ENCODE measurements around the gene NDUFS2. TPM values are rescaled to one million over a fixed set of nuclear protein-coding genes. Genes with fewer than 3 reads are reported as not detected.
"Not testable (repeated sequence)": the region's sequence is repeated elsewhere in the genome, so short reads cannot be mapped to it uniquely, and the experiment has no call there.

The NDUFS2 gene
- total and polyA plus RNA-seq, 4 donors, result 110 to 196 (median 168) TPM

DNA sequence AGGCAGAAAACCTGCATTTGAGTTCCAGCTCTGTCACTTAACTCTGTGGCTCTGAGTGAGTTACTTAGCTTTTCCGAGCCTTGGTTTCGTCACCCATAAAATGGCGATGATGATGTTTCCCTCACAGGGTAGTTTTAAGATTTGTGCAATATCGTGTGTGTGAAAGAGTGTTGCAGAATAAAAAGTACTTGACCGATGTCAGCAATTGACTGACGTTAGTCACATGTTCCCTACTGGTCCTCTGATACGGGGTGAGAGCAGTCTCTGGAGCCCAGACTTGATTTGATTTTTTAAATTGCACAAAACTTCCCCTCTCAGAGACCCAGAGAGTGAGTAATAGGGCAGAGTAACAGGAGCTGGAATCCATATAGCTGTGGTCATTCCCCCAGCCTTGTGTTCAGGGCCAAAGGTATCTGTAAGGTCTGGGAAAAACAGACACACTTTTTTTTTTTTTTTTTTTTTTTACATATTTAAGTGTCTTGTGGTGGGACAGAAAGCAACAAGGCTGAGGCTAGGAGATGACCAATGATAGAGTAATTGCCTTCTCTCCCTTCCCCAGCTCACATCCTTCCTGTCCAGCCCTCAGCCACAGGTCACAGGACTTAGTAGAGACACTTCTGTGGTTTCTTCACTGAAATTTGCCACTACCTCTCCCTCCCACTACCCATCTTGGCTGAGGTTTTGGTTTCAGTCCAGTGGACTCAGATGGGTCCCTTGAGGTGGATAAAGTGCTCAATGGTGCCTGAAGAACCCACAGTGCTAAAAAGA, 15.0 kb downstream of the NDUFS2 start:
- no peaks in the 10 kb centered on the region for H3K27me3 ChIP-seq (ENCODE audit: control insufficient read depth, insufficient read depth, low read length)
- peaks cover 31% of the 10 kb centered on the region for H3K36me3 ChIP-seq (ENCODE audit: control insufficient read depth, insufficient read depth, low read length)
- no peaks in the 10 kb centered on the region for H3K4me1 ChIP-seq (ENCODE audit: control insufficient read depth, insufficient read depth, low read length)
- H3K9me3 ChIP-seq (ENCODE audit: control insufficient read depth, insufficient read depth, low read length), result no peaks in the 10 kb centered on the region
- 66% methylated on average over 6 of the region's 7 CpGs for WGBS (ENCODE audit: insufficient coverage)
- H3K4me3 ChIP-seq (ENCODE audit: low read depth, low read length), result no peak overlapping the region
- no peak overlapping the region for H3K27ac ChIP-seq (ENCODE audit: low read depth, low read length)
- DNase-seq (ENCODE audit: low read depth in 4 of 6, low spot score in 6 of 6), result peak in 1 of 6 donors; percentile 55

DNA sequence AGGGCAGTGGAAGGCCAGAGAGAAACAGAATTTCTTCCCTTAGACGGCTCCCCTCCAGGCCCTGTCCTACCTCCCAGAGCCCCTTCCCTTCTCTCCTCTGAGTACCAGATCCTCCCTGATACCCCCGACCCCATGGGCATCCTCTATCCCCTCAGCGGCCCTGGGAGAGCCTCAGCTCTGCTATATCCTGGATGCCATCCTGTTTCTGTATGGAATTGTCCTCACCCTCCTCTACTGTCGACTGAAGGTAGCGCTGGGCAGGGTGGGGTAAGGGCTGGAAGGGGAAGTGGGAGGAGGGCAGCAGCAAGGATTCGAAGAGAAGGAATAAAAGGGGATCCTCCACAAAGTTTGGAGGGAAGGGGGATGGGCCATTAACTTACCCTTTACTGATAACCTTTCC, 15.7 kb downstream of the NDUFS2 start:
- no peak for DNase-seq (ENCODE audit: low read depth in 4 of 6, low spot score in 6 of 6)
- Histone ChIP-seq H3K27ac (ENCODE audit: low read depth, low read length) (no peak overlapping the region), H3K36me3 (ENCODE audit: control insufficient read depth, insufficient read depth, low read length) (peaks cover 24% of the 10 kb centered on the region), H3K27me3 (ENCODE audit: control insufficient read depth, insufficient read depth, low read length) (no peaks in the 10 kb centered on the region), H3K9me3 (ENCODE audit: control insufficient read depth, insufficient read depth, low read length) (no peaks in the 10 kb centered on the region), H3K4me3 (ENCODE audit: low read depth, low read length) (no peak overlapping the region), H3K4me1 (ENCODE audit: control insufficient read depth, insufficient read depth, low read length) (no peaks in the 10 kb centered on the region)
- 53% methylated on average over 3 of the region's 6 CpGs for WGBS (ENCODE audit: insufficient coverage)

DNA sequence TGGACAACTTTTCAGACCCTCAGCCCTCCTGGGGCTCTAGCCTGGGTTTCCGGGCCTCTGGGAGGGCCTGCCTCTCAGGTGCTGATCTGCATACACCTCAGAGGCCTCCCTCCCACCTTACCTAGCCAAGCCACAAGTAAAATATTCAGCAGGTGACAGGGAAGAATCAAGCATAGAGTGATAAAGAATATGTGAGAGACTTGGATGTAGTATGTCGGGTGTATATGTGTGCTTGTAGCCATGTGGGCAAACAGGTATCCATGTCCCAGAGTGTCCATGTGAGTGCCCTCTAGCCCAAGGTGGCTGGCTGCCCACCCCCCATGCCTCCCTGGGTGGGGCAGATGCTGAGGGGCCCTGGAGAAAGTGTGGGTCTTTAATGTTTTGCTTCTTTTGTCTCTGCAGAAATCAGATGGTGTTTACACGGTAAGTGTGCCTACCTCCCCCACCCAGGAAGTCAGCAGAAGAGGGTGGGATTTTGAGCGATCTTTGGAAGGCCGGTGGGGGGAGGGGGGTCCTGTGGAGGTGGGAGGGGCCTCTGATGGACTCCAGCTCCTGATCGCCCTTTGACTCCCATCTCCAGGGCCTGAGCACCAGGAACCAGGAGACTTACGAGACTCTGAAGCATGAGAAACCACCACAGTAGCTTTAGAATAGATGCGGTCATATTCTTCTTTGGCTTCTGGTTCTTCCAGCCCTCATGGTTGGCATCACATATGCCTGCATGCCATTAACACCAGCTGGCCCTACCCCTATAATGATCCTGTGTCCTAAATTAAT, 16.3 kb downstream of the NDUFS2 start:
- Histone ChIP-seq H3K4me3 (ENCODE audit: low read depth, low read length) (no peak overlapping the region), H3K9me3 (ENCODE audit: control insufficient read depth, insufficient read depth, low read length) (no peaks in the 10 kb centered on the region), H3K4me1 (ENCODE audit: control insufficient read depth, insufficient read depth, low read length) (no peaks in the 10 kb centered on the region), H3K36me3 (ENCODE audit: control insufficient read depth, insufficient read depth, low read length) (peaks cover 19% of the 10 kb centered on the region), H3K27me3 (ENCODE audit: control insufficient read depth, insufficient read depth, low read length) (no peaks in the 10 kb centered on the region), H3K27ac (ENCODE audit: low read depth, low read length) (no peak overlapping the region)
- DNase-seq (ENCODE audit: low read depth in 4 of 6, low spot score in 6 of 6), result no peak
- WGBS (ENCODE audit: insufficient coverage), result 86% methylated on average over 4 of the region's 8 CpGs

DNA sequence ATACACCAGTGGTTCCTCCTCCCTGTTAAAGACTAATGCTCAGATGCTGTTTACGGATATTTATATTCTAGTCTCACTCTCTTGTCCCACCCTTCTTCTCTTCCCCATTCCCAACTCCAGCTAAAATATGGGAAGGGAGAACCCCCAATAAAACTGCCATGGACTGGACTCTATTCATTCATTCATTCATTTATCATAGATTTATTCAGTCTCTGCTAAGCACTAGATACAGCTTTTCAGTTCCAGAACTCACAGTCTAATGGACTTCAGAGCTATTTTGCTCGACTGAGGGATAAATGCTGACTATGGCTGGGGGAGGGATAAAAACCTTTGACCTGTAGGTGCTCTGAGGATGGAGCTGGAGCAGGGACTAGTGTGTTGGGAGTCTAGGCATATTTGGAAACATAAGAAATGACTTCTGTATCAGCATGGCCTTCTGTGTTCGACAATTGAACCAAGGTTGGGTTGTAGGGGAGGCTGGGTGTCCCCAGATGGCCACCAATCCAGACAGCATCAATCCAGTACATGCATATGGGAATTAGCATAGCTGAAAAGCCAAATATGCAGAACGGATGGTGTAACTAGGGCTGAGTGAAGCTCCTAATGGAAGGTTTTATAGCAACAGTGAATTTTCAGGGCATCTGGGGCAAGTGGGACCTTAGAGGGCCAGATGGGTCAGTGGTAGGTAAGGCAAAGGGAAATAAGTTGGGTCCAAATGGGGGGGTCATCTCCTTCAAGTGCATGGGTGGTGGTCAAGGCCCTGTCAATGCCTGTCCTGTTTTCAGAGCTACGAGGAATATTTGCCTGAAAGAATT, 17.1 kb downstream of the NDUFS2 start:
- H3K9me3 ChIP-seq (ENCODE audit: control insufficient read depth, insufficient read depth, low read length), result no peaks in the 10 kb centered on the region
- H3K4me3 ChIP-seq (ENCODE audit: low read depth, low read length), result no peak overlapping the region
- H3K27me3 ChIP-seq (ENCODE audit: control insufficient read depth, insufficient read depth, low read length), result no peaks in the 10 kb centered on the region
- H3K4me1 ChIP-seq (ENCODE audit: control insufficient read depth, insufficient read depth, low read length), result no peaks in the 10 kb centered on the region
- no peak for DNase-seq (ENCODE audit: low read depth in 4 of 6, low spot score in 6 of 6)
- H3K36me3 ChIP-seq (ENCODE audit: control insufficient read depth, insufficient read depth, low read length), result peaks cover 11% of the 10 kb centered on the region
- 82% methylated on average over 5 of the region's 5 CpGs for WGBS (ENCODE audit: insufficient coverage)
- H3K27ac ChIP-seq (ENCODE audit: low read depth, low read length), result no peak overlapping the region

DNA sequence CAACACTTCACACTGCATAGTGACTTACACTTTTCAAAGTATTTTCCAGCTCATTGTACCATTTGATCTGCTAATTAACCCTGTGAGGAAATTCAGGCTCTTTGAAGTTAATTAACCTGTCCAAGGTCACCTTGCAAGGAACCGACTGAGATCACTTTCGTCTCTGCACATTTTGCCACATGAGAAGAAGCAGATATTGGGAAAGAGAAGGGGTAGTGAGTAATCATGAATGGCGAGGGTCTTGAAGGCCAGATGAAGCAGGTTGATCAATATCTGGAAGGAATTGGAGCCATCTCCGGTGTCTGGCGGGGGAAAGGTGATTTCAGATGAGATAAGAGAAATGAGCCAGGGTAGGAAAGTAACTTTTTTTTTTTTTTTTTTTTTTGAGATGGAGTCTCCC, 17.8 kb downstream of the NDUFS2 start:
- no peak overlapping the region for H3K4me3 ChIP-seq (ENCODE audit: low read depth, low read length)
- H3K27ac ChIP-seq (ENCODE audit: low read depth, low read length), result no peak overlapping the region
- H3K4me1 ChIP-seq (ENCODE audit: control insufficient read depth, insufficient read depth, low read length), result peaks cover under 1% of the 10 kb centered on the region
- H3K9me3 ChIP-seq (ENCODE audit: control insufficient read depth, insufficient read depth, low read length), result no peaks in the 10 kb centered on the region
- peaks cover 4% of the 10 kb centered on the region for H3K36me3 ChIP-seq (ENCODE audit: control insufficient read depth, insufficient read depth, low read length)
- DNase-seq (ENCODE audit: low read depth in 4 of 6, low spot score in 6 of 6), result no peak
- no peaks in the 10 kb centered on the region for H3K27me3 ChIP-seq (ENCODE audit: control insufficient read depth, insufficient read depth, low read length)
- 95% methylated on average over 2 of the region's 5 CpGs for whole genome bisulfite sequencing (ENCODE audit: insufficient coverage)

DNA sequence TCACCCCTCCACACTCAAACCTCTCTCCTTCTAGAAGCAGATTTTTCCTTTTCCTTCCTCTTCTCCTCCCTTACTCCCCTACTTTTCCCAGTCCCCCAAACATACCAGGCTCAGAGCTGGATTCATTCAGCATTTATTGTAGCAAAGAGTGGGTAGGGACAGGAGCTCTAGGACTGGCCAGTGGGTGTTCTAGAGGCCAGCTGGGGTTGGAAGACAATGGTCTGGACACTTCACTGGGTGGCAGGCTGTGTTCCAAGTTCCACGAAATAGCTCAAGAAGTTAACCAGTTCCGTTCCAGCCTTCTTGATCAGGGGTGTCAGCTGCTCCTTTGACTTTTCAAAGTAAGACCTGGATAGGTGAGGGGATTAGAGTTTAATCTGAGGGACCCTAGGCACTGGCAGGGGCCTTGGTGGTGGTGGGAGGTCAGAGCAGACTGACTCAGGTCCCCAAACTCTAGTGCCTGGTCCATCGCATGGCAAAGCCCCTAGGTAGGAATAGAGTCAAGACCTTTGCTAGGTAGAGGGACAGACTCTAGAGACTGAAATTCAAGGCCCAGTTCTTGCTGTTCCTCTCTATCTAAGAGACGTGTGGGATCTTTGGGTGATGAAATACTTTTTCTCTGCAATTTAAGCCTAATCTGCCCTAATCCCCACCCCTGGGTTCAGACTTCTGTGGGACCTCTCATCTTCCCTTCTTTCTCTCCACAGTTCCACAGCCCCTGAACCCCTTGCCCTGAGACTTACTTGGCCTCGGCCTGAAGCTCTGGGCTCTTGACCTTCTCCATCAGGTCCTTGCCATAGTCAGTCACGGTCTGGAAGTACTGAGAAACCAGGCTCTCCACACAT, 20.2 kb downstream of the NDUFS2 start:
- no peak for DNase-seq (ENCODE audit: low read depth in 4 of 6, low spot score in 6 of 6)
- peaks cover under 1% of the 10 kb centered on the region for H3K36me3 ChIP-seq (ENCODE audit: control insufficient read depth, insufficient read depth, low read length)
- no peak overlapping the region for H3K27ac ChIP-seq (ENCODE audit: low read depth, low read length)
- no peak overlapping the region for H3K4me3 ChIP-seq (ENCODE audit: low read depth, low read length)
- H3K9me3 ChIP-seq (ENCODE audit: control insufficient read depth, insufficient read depth, low read length), result no peaks in the 10 kb centered on the region
- H3K4me1 ChIP-seq (ENCODE audit: control insufficient read depth, insufficient read depth, low read length), result peaks cover 19% of the 10 kb centered on the region
- no peaks in the 10 kb centered on the region for H3K27me3 ChIP-seq (ENCODE audit: control insufficient read depth, insufficient read depth, low read length)
- 83% methylated on average over 4 of the region's 6 CpGs for WGBS (ENCODE audit: insufficient coverage)

DNA sequence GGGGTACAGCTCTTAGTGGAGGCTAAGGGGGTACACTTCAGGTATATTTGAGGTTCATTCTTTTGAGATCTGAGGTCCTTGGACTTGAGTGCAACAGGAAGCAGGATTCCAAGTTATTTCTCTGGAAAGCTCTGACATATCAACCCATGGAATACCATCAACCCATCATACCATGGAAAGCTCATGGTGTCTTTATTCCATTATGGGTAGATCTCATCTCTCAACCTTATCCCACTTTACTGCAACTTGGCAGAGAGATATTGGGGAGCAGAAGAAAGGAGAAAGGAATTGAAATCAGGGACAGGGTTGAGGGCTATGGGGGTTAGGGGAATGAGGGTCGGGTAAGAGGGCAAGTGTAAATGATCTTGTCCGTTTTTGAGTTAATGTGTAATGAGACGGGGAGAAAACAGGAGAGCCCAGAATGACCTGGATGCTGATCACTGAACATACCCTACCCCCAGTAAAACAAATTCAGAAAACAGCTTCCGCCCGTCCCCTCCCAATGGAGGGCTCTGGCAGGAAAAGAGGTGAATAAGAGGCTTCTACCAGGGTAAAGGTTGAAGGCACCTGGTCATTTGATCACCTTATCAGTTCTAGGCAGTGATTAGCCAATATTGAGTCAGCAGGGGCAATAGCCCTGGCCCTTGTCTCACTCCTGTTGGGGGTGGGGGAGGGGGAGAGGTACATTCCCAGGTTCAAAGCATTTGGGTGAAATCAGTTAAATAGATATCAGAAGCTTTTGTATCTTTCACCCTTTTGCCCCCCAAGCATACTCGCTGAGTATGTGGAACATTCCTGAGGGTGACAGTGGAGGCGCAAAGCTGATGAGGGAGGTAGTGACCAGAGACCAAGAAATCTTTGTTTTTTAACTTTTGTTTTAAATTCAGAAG, 21.9 kb downstream of the NDUFS2 start:
- peaks cover 27% of the 10 kb centered on the region for H3K4me1 ChIP-seq (ENCODE audit: control insufficient read depth, insufficient read depth, low read length)
- H3K9me3 ChIP-seq (ENCODE audit: control insufficient read depth, insufficient read depth, low read length), result no peaks in the 10 kb centered on the region
- WGBS (ENCODE audit: insufficient coverage), result 100% methylated on average over 2 of the region's 7 CpGs
- H3K27ac ChIP-seq (ENCODE audit: low read depth, low read length), result no peak overlapping the region
- H3K36me3 ChIP-seq (ENCODE audit: control insufficient read depth, insufficient read depth, low read length), result peaks cover 15% of the 10 kb centered on the region
- H3K27me3 ChIP-seq (ENCODE audit: control insufficient read depth, insufficient read depth, low read length), result no peaks in the 10 kb centered on the region
- DNase-seq (ENCODE audit: low read depth in 4 of 6, low spot score in 6 of 6), result no peak
- H3K4me3 ChIP-seq (ENCODE audit: low read depth, low read length), result no peak overlapping the region

DNA sequence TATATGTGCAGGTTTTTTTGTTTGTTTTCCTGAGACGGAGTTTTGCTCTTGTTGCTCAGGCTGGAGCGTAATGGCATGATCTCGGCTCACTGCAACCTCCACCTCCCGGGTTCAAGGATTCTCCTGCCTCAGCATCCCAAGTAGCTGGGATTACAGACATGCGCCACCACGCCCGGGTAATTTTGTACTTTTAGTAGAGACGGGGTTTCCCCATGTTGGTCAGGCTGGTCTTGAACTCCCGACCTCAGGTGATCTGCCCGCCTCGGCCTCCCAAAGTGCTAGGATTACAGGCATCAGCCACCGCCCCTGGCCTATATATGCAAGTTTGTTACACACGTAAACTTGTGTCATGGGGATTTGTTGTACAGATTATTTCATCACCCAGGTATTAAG, 22.5 kb downstream of the NDUFS2 start:
- H3K4me3 ChIP-seq (ENCODE audit: low read depth, low read length); DNase-seq (ENCODE audit: low read depth in 4 of 6, low spot score in 6 of 6); H3K27ac ChIP-seq (ENCODE audit: low read depth, low read length); H3K9me3 ChIP-seq (ENCODE audit: control insufficient read depth, insufficient read depth, low read length); H3K27me3 ChIP-seq (ENCODE audit: control insufficient read depth, insufficient read depth, low read length): not testable (repeated sequence)
- peaks cover 21% of the 10 kb centered on the region for H3K36me3 ChIP-seq (ENCODE audit: control insufficient read depth, insufficient read depth, low read length)
- 96% methylated on average over 4 of the region's 13 CpGs for WGBS (ENCODE audit: insufficient coverage)
- peaks cover 27% of the 10 kb centered on the region for H3K4me1 ChIP-seq (ENCODE audit: control insufficient read depth, insufficient read depth, low read length)

Data from spinal cord (tissue), 10 donors.